GM23338 (cell line): ENCODE measurements around the gene TCF12. TPM values are rescaled to one million over a fixed set of nuclear protein-coding genes. Genes with fewer than 3 reads are reported as not detected.
A peak's percentile ranks its signal among the peaks of the same experiment; 100 is the strongest.

Experiments
- ATAC-seq: fragments of 200-7000 bp; cut with Tn5 transposase; 3 replicates; pipeline ENCODE4 v1.9.1; 2020
- DNase-seq: peaks from one replicate; pipeline ENCODE4 v3.0.0-alpha.2; 2015; ENCODE audit warnings: low spot score
- H2AFZ ChIP-seq: fragments of 200-600 bp; sonication (generic); 2 replicates; pipeline ENCODE4 v1.8.0; 2016; ENCODE audit warnings: antibody characterized with exemption, mild to moderate bottlenecking, moderate library complexity
- H3F3A ChIP-seq: fragments of 200-600 bp; sonication (generic); replicated peaks from 2 replicates; pipeline ENCODE4 v1.8.0; 2017; ENCODE audit warnings: antibody characterized with exemption, mixed run types, low read depth
- H3K27ac ChIP-seq: fragments of 200-600 bp; sonication (generic); 2 replicates; pipeline ENCODE4 v1.6.1; 2016; ENCODE audit warnings: low read depth
- H3K27me3 ChIP-seq: fragments of 200-600 bp; sonication (generic); 2 replicates; pipeline ENCODE4 v1.8.0; 2016; ENCODE audit warnings: mild to moderate bottlenecking, mixed run types, moderate library complexity; ENCODE audit not compliant: insufficient read depth
- H3K36me3 ChIP-seq: fragments of 200-600 bp; sonication (generic); 2 replicates; pipeline ENCODE4 v1.8.0; 2016; ENCODE audit warnings: mild to moderate bottlenecking; ENCODE audit not compliant: insufficient read depth
- H3K4me1 ChIP-seq: fragments of 200-600 bp; sonication (generic); 2 replicates; pipeline ENCODE4 v1.8.0; 2016; ENCODE audit warnings: mild to moderate bottlenecking, moderate library complexity; ENCODE audit not compliant: insufficient read depth
- H3K4me2 ChIP-seq: fragments of 200-600 bp; sonication (generic); 2 replicates; pipeline ENCODE4 v1.7.1; 2017; ENCODE audit warnings: mixed run types
- H3K4me3 ChIP-seq: fragments of 200-600 bp; sonication (generic); 2 replicates; pipeline ENCODE4 v1.6.1; 2016; ENCODE audit warnings: mixed run types
- H3K79me2 ChIP-seq: fragments of 200-600 bp; sonication (generic); replicated peaks from 2 replicates; pipeline ENCODE4 v1.8.0; 2017; ENCODE audit warnings: mild to moderate bottlenecking; ENCODE audit not compliant: insufficient read depth
- H3K9me2 ChIP-seq: fragments of 200-600 bp; sonication (generic); 2 replicates; pipeline ENCODE4 v1.8.0; 2017; ENCODE audit not compliant: insufficient read depth
- H4K20me1 ChIP-seq: fragments of 200-600 bp; sonication (generic); replicated peaks from 2 replicates; pipeline ENCODE4 v1.8.0; 2017; ENCODE audit warnings: mild to moderate bottlenecking; ENCODE audit not compliant: insufficient read depth
- H3K27ac Mint-ChIP-seq: 2 replicates; pipeline ENCODE4 v1.8.0; 2020; ENCODE audit warnings: inconsistent platforms, mild to moderate bottlenecking, moderate library complexity, mixed read lengths
- H3K27me3 Mint-ChIP-seq: 3 replicates; pipeline ENCODE4 v1.8.0; 2022; ENCODE audit warnings: low read depth, mild to moderate bottlenecking, moderate library complexity, mixed read lengths, inconsistent platforms; ENCODE audit not compliant: insufficient read depth, poor library complexity
- H3K36me3 Mint-ChIP-seq: 3 replicates; pipeline ENCODE4 v1.8.0; 2021; ENCODE audit warnings: low read depth, mild to moderate bottlenecking, inconsistent platforms, moderate library complexity, mixed read lengths
- H3K4me1 Mint-ChIP-seq: 3 replicates; pipeline ENCODE4 v1.8.0; 2020; ENCODE audit warnings: mild to moderate bottlenecking, inconsistent platforms, mixed read lengths
- H3K4me3 Mint-ChIP-seq: 3 replicates; pipeline ENCODE4 v1.8.0; 2021; ENCODE audit warnings: moderate library complexity, mild to moderate bottlenecking, inconsistent platforms, mixed read lengths
- H3K9me3 Mint-ChIP-seq: 3 replicates; pipeline ENCODE4 v1.8.0; 2020; ENCODE audit warnings: moderate library complexity, mild to moderate bottlenecking, inconsistent platforms, mixed read lengths
- CREB1 ChIP-seq: fragments of 250-450 bp; sonication (Bioruptor Pico); IDR thresholded peaks from 2 replicates; pipeline ENCODE4 v1.5.0; 2020; ENCODE audit warnings: low read depth, mild to moderate bottlenecking, moderate library complexity
- ETS1 ChIP-seq: IDR thresholded peaks from 2 replicates; pipeline ENCODE4 v1.6.1; 2016; ENCODE audit warnings: antibody characterized with exemption
- polyA plus RNA-seq: library from polyadenylated mRNA; unstranded; fragments of >200 nt; fragmentation: Nextera tagmentation; extraction: Ambion mirVana; gene quantifications from 2 replicates; pipeline ENCODE4 v1.2.1, GENCODE V29; 2016
- total RNA-seq: library from RNA; depleted of rRNA; stranded (reverse); fragments of >200 nt; shearing (Covaris generic); gene quantifications from 2 replicates; pipeline ENCODE4 v1.2.3, GENCODE V29; 2014
- TF ChIP-seq, protein P1 (sequence below), 2 experiments: fragments of 200-600 bp in 1 of 2; sonication (generic) in 1 of 2; conservative IDR thresholded peaks; 2 replicates each; pipeline versions ENCODE4 v1.5.1 to v1.6.1; 2016 to 2017; ENCODE audit warnings: antibody characterized with exemption in 2 of 2, low read depth in 2 of 2, mild to moderate bottlenecking in 2 of 2, moderate library complexity in 1 of 2
- TF ChIP-seq, protein P2 (sequence below): IDR thresholded peaks from one replicate; pipeline ENCODE4 v1.6.1; 2018; ENCODE audit warnings: antibody characterized with exemption; ENCODE audit not compliant: unreplicated experiment

The TCF12 gene
- total and polyA plus RNA-seq, 2 experiments from 2014 or later: 27.6 to 104 TPM

- Histone ChIP-seq H3K27me3 (no peaks in the 10 kb centered on the region), H3F3A (no peaks in the 10 kb centered on the region), H3K4me2 (no peak overlapping the region), H3K36me3 (no peaks in the 10 kb centered on the region), H3K9me2 (no peaks in the 10 kb centered on the region; the same call in 1 of the 2 replicates), H3K27ac (no peak overlapping the region), H2AFZ (no peak overlapping the region), H3K4me3 (no peak overlapping the region), H3K4me1 (peaks cover 22% of the 10 kb centered on the region), H3K79me2 (peaks cover 31% of the 10 kb centered on the region), H4K20me1 (no peaks in the 10 kb centered on the region)
- H3K27ac Mint-ChIP-seq: no peak overlapping the region
- peak; percentile 41 for DNase-seq
- peaks cover 6% of the 10 kb centered on the region; the same call in 2 of the 3 replicates for H3K36me3 Mint-ChIP-seq
- peak; percentile 54 for ATAC-seq
- peaks cover 5% of the 10 kb centered on the region for H3K27me3 Mint-ChIP-seq
- TF ChIP-seq, protein P1, sequence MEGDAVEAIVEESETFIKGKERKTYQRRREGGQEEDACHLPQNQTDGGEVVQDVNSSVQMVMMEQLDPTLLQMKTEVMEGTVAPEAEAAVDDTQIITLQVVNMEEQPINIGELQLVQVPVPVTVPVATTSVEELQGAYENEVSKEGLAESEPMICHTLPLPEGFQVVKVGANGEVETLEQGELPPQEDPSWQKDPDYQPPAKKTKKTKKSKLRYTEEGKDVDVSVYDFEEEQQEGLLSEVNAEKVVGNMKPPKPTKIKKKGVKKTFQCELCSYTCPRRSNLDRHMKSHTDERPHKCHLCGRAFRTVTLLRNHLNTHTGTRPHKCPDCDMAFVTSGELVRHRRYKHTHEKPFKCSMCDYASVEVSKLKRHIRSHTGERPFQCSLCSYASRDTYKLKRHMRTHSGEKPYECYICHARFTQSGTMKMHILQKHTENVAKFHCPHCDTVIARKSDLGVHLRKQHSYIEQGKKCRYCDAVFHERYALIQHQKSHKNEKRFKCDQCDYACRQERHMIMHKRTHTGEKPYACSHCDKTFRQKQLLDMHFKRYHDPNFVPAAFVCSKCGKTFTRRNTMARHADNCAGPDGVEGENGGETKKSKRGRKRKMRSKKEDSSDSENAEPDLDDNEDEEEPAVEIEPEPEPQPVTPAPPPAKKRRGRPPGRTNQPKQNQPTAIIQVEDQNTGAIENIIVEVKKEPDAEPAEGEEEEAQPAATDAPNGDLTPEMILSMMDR (conservative IDR thresholded peaks at IDR 0.05; ENCODE audit: low read depth in 2 of 2): peak in 1 of 2 experiments; percentile 36; a peak in 2 of 4 replicates
- TF ChIP-seq ETS1: no peak
- no peak overlapping the region for H3K4me3 Mint-ChIP-seq
- no peaks in the 10 kb centered on the region for H3K9me3 Mint-ChIP-seq
- peaks cover 37% of the 10 kb centered on the region for H3K4me1 Mint-ChIP-seq
Measured at GRCh38 chr15:57111002-57111401, 192.6 kb downstream of the TCF12 start.

- Mint-ChIP-seq H3K9me3 (no peaks in the 10 kb centered on the region), H3K27me3 (peaks cover 3% of the 10 kb centered on the region), H3K4me3 (no peak overlapping the region), H3K36me3 (no peaks in the 10 kb centered on the region), H3K27ac (peak overlapping the region; percentile 59; the same call in 1 of the 2 replicates), H3K4me1 (peaks cover 37% of the 10 kb centered on the region)
- Histone ChIP-seq H3K4me2 (no peak overlapping the region), H3K27me3 (no peaks in the 10 kb centered on the region), H2AFZ (no peak overlapping the region), H3K79me2 (peaks cover 32% of the 10 kb centered on the region), H3K9me2 (no peaks in the 10 kb centered on the region), H3K4me1 (peaks cover 22% of the 10 kb centered on the region), H3K27ac (peak overlapping the region; percentile 73), H3F3A (no peaks in the 10 kb centered on the region), H4K20me1 (no peaks in the 10 kb centered on the region), H3K4me3 (no peak overlapping the region), H3K36me3 (no peaks in the 10 kb centered on the region)
- DNase-seq: peak; percentile 44
- no peak for TF ChIP-seq CREB1 (CRISPR knock-in tag)
- TF ChIP-seq, protein P2, sequence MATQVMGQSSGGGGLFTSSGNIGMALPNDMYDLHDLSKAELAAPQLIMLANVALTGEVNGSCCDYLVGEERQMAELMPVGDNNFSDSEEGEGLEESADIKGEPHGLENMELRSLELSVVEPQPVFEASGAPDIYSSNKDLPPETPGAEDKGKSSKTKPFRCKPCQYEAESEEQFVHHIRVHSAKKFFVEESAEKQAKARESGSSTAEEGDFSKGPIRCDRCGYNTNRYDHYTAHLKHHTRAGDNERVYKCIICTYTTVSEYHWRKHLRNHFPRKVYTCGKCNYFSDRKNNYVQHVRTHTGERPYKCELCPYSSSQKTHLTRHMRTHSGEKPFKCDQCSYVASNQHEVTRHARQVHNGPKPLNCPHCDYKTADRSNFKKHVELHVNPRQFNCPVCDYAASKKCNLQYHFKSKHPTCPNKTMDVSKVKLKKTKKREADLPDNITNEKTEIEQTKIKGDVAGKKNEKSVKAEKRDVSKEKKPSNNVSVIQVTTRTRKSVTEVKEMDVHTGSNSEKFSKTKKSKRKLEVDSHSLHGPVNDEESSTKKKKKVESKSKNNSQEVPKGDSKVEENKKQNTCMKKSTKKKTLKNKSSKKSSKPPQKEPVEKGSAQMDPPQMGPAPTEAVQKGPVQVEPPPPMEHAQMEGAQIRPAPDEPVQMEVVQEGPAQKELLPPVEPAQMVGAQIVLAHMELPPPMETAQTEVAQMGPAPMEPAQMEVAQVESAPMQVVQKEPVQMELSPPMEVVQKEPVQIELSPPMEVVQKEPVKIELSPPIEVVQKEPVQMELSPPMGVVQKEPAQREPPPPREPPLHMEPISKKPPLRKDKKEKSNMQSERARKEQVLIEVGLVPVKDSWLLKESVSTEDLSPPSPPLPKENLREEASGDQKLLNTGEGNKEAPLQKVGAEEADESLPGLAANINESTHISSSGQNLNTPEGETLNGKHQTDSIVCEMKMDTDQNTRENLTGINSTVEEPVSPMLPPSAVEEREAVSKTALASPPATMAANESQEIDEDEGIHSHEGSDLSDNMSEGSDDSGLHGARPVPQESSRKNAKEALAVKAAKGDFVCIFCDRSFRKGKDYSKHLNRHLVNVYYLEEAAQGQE: no peak
- ATAC-seq: peak; percentile 58
Measured at GRCh38 chr15:57112178-57112577, 193.7 kb downstream of the TCF12 start.
